GM21825 (cell line): ENCODE measurements around the gene LGMN.

Experiments used
- ATAC-seq: cut with Tn5 transposase; IDR thresholded peaks from one replicate; pipeline ENCODE4 v1.9.1; 2021; ENCODE audit warnings: mild to moderate bottlenecking, moderate library complexity; ENCODE audit not compliant: unreplicated experiment

The LGMN gene

DNA sequence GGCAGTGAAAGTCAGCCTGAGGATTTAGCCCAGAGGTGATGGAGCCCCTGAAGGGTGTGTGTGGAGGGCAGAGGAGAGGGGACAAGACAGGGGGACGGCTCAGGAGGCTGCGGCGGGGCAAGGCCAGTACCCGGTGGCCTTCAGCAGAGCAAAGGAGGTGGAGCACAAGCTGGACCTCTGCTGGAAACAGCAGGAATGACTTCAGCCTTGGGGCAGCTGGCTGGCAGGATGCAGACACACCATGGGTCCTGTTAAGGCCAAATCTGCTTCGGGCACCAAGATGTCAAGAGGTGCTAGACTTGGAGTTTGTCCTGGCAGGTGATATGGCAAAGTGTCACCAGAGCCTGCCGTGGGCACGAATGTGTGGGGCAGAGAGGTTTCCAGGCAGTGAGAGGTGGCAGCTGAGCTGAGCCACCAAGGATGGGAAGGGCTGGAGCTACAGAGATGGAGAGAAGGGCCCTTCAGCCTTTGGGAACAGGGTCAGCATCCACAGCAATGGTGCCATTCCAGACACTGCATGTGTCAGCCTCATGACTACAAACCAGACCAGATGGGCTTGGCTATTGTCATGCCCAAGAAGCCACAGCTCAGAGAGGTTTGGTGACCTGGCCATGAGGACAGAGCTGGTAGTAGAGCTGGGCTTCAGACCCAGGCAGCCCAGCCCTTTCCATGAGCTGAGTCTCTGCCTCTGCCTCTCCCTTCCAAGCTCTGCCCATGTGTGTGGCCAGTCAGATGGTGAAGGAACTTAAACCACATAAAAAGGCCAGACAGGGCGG, 91.9 kb downstream of the LGMN start:
- ATAC-seq: no peak

DNA sequence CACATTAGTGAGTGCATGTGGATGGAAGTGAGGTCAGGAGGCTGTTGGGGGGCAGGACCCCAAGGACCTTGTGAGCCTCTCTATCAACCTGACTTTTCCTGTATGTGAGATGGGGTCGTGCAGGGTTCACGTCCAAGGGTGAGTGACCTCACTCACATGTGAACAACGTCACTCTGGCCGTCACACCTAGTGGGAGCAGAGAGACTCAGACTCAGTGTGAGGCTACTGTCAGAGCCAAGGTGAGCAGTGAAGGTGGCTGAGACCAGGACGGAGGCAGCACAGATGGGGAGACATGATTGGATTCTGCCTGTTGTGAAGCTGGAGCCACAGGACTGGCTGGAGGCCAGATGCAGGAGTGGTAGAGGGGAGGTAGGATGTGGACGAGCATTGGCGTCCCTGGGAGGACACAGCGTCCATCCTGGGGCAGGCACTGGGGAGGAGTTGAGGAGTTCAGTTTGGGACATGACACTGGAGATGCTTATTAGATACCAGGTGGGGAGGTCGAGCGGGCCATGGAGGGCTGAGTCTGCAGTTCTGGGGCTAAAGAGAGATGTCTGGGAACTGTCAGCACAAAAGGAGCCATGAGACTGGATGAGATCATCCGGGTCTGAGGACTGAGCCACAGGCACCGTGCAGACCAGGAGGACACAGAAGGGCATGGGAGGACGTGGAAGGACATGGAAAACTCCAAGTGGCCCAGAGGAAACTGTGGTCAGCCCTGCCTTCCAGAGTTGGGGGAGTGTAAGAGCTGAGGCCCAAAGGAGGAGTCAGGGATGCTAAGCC, 92.8 kb downstream of the LGMN start:
- no peak for ATAC-seq

DNA sequence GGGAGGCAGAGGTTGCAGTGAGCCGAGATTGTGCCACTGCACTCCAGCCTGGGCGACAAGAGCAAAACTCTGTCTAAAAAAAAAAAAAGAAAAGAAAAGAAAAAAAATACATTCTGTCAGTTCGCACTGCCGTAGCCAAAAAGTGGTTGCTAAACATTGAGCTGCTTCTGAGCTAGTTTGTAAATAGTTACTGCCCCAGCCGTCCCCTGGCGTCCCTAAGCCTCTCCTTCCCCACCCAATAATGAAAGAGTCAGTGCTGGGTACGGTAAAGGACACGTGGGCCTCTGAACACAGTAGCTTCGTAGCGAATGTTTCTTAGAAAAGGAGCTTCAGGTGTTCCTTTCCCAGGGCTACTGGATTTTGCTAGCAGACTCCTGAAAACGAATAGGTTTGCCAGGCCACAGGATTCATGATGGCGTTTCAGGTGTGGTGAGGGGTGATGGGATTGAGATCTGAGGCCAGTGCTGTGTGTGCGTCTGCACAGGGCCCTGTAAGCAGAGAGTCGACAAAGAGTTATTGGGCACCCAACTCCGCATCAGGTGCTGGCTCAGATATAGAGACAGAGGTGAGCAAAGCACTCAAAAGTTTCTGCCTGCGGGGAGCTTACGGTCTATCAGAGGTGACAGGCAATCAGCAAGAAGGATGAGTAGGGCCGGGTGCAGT, 94.1 kb downstream of the LGMN start:
- no peak for ATAC-seq
